ENCODE results near the gene VEPH1. TPM values are rescaled to one million over a fixed set of nuclear protein-coding genes. Genes with fewer than 3 reads are reported as not detected.

VEPH1 gene
- polyA plus RNA-seq, 4 donors: 48.9 to 67.8 (median 61.3) TPM

- no peak for DNase-seq (ENCODE audit: low read depth in 4 of 4, low spot score in 3 of 4)
These were observed 271.1 kb downstream of the VEPH1 start for GRCh38 chr3:157232141-157232540.

GRCh38 chr3:157231071-157231470, 272.1 kb downstream of the VEPH1 start:
- no peak for DNase-seq (ENCODE audit: low read depth in 4 of 4, low spot score in 3 of 4)

- no peak for DNase-seq (ENCODE audit: low read depth in 4 of 4, low spot score in 3 of 4)
These were observed 276.9 kb downstream of the VEPH1 start for GRCh38 chr3:157226173-157226847.

DNA sequence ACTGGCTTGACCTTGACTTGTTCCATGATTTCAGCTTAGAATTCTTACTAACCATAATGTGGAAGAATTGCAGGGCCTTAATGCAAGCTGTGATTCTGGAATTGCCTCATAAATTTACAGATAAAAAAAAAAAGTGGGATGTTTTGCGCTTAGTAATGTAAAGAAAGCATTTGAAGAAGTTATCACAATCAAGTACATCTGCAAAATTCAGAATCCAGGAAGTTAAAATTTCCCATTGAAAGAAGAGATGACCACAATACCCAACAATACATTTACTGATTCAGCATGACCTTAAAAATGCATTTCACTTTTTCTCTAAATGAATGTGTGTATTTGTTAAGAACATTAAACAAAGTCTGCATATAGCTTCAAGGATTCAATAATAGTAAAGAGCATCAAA, 278.2 kb downstream of the VEPH1 start:
- no peak for DNase-seq (ENCODE audit: low read depth in 4 of 4, low spot score in 3 of 4)

GRCh38 chr3:157220883-157221282, 282.3 kb downstream of the VEPH1 start:
- DNase-seq (ENCODE audit: low read depth in 4 of 4, low spot score in 3 of 4): no peak

DNA sequence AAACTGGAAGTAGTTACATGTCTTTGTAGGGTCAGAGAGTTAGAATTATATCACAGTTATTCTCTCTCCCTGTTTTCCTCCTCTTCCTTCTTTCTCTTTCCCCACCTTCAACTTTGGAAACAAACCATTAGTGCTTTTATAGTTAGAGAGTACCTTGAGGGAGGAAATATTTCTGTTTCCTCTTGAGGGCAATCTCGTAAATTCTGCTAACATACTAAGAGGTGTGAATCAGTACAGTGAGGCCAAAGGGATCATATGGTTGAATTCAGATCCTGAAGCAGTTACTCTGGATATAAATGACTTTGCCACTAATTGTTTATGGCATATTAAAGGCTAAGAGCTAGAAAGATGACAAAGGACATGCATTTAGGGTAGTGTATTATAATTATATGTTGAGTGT, 283.0 kb downstream of the VEPH1 start:
- DNase-seq (ENCODE audit: low read depth in 4 of 4, low spot score in 3 of 4): no peak

- DNase-seq (ENCODE audit: low read depth in 4 of 4, low spot score in 3 of 4): no peak
These were observed 284.0 kb downstream of the VEPH1 start for GRCh38 chr3:157219215-157219614.

Other genes with a start within 250 kb of the VEPH1 start
- gene PTX3, start 66.6 kb downstream of the VEPH1 start, polyA plus RNA-seq (ENCODE audit: insufficient read length in 4 of 4): 1 to 10 TPM; 3.9 to 5.8 (median 4.8) TPM

Data from right renal pelvis (tissue), 4 donors.